HG03280 (cell line): ENCODE measurements around the gene ZBTB4.
"Not testable (repeated sequence)": the region's sequence is repeated elsewhere in the genome, so short reads cannot be mapped to it uniquely, and the experiment has no call there.

ENCODE experiments used
- ATAC-seq: cut with Tn5 transposase; IDR thresholded peaks from one replicate; pipeline ENCODE4 v1.9.1; 2021; ENCODE audit warnings: mild to moderate bottlenecking, moderate library complexity; ENCODE audit not compliant: unreplicated experiment

ZBTB4 gene

DNA sequence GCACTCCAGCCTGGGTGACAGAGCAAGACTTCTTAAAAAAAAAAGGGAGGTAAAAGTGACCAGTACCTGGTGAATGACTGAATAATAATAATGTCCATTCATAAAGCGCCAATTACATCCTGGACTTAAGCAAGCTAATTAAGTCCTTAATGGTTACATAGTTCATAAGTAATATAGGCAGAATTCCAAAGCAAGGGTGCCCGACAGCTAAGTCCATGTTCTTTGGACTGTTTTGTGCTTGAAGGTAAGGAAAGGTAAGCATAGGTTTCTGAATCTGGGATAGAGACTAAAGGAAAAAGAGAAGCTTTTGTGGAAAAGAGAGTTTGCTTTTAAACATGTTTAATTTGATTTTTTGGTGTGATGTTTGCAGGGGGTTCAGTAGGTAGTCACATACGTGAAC, 14.5 kb upstream of the ZBTB4 start:
- ATAC-seq = no peak

DNA sequence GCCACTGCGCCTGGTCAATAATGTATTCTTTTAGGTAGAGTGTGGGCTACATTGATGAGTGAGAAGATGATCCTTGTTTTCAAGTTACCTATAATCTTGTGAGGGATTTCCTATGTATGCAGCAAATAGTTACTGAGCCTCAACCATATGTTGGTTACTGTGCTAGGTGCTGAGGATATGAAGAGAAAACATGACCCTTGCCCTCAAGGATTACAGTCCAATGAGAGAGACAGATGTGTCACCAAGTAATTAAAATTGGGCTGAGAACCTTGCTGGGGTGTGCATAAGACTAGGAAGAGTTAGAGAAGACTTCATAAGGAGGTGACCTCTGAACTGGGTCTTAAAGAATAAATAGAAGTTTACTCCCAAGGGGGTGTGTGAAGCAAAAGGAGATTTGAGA, 12.2 kb upstream of the ZBTB4 start:
- ATAC-seq = no peak

DNA sequence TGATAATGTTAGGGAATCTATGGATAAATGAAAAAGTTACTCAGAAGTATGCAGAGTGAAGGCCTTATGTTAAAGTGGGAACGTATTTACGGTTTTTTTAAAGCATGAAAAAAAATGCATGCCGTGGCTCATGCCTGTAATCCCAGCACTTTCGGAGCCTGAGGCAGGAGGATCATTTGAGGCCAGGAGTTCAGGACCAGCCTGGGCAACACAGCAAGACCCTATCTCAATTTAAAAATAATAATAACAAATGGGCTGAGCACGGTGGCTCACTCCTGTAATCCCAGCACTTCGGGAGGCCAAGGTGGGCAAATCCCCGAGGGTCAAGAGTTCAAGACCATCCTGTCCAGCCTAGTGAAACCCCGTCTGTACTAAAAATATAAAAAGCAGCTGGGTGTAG, 10.7 kb upstream of the ZBTB4 start:
- ATAC-seq = no peak

DNA sequence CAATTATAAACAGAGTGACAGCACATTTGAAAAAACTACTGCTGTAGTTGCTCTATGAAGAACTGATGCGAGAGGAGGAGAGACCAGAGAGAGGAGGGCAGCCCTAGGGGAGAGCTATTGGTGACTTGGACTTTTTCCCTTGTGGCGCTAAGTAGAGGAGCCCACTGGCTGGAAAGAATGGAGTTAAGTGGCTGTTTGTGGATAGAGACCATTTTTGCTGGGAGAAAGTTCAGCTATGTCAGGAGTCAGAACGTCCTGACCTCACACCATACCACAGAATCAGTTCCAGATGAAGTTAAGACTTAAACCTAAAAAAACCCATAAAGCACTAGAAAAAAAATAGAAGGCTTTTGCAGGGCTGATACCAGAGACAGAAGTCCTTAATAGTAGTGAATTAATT, 6.8 kb upstream of the ZBTB4 start:
- ATAC-seq = no peak

DNA sequence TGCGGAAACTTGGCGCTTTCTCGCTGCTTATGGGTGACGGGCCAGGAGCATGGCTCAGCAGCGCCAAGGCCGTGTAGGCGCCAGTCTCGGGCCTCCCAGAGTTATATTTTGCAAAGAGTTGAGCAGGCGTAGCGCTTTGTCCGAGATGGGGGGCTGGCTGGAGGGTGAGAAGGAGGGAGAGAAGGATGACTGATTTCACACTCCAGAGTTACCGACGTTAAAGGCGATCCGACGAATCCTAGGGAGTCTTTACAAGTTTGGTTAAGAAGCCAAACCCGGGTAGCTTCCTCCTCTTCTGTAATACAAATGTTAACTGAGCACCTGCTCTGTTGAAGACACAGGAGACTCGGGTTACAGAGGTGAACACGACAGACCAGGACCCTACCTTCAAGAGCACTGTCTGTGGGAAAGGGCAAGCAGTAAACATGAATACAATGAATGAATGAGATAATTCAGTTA, 5.5 kb upstream of the ZBTB4 start:
- peak; percentile 2 for ATAC-seq

DNA sequence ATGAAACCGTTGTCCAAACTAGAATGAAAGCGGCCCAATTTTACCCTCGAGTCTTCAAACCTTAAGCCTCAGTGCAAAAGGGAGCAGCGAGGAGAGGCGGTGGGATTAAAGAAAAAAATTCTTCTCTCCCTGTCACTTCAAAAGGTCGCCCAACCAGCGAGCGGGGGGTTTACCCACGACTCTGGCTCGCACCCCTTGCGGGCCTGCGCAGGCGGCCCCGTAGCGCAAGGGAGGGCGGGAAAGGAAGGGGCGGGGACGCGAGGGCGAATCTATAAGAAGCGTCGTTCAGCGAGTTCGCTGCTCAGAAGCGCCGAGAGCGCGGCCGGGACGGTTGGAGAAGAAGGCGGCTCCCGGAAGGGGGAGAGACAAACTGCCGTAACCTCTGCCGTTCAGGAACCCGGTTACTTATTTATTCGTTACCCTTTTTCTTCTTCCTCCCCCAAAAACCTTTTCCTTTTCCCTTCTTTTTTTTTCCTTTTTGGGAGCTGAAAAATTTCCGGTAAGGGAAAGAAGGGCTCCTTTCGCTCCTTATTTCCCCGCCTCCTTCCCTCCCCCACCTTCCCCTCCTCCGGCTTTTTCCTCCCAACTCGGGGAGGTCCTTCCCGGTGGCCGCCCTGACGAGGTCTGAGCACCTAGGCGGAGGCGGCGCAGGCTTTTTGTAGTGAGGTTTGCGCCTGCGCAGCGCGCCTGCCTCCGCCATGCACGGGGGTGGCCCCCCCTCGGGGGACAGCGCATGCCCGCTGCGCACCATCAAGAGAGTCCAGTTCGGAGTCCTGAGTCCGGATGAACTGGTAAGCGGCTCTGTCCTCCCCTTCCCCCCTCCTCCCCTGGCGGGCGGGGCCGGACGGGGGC, 4.9 kb upstream of the ZBTB4 start, which contains the start of gene POLR2A:
TSS of gene POLR2A (plus strand) at position 300 of the 852 bp plus-strand sequence.
- peak; percentile 61 for ATAC-seq

DNA sequence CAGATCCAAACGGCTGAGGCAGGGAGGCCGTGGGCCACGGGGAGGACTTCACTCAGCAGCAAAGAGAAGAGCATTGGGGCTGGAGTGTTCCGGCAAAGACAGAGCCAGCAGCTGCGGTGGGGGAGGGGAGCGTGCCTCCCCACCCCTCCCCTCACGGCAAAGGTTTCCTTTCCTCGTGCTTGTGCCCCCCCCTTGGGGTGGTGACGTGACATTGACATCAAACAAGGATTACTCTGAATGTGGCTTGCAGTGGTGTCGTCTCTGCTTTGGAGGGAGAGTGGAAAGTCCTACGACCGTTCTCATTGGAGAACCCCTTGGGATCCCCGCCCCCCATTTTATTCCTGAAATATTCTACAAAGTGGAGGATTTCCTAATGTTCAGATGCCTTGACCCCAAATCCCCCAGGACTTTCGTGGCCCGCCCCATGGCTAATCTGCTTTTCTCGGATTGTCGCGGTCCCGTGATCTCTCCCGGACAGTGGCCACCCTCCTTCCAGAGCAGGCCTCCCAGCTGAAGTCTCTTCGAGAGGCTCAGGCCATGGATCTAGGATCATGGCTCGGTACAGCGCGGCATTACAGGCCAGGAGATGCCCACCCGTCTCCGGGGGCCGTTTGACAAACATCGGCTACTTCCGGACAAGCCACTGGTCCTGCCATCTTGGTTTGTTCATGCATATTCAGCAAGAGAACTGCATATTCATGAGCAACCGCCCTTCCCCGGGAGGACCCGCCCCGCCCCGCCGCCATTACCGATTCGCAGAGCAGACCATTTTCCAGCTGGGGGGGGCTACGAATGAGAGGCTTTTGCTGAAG, 4.0 kb upstream of the ZBTB4 start:
- ATAC-seq = peak; percentile 33

DNA sequence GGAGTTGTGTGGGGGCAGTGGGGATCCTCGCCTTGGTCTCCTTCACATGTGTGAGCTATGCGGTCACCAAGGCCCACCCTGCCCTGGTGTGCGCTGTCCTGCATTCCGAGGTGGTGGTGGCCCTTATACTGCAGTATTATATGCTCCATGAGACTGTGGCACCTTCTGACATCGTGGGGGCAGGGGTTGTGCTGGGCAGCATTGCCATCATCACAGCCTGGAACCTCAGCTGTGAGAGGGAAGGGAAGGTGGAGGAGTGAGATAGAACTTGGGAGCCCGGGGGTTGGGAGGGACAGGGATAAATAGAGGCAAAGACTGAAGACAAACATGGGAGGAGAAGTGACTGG, 3.3 kb upstream of the ZBTB4 start:
- not testable (repeated sequence) for ATAC-seq

DNA sequence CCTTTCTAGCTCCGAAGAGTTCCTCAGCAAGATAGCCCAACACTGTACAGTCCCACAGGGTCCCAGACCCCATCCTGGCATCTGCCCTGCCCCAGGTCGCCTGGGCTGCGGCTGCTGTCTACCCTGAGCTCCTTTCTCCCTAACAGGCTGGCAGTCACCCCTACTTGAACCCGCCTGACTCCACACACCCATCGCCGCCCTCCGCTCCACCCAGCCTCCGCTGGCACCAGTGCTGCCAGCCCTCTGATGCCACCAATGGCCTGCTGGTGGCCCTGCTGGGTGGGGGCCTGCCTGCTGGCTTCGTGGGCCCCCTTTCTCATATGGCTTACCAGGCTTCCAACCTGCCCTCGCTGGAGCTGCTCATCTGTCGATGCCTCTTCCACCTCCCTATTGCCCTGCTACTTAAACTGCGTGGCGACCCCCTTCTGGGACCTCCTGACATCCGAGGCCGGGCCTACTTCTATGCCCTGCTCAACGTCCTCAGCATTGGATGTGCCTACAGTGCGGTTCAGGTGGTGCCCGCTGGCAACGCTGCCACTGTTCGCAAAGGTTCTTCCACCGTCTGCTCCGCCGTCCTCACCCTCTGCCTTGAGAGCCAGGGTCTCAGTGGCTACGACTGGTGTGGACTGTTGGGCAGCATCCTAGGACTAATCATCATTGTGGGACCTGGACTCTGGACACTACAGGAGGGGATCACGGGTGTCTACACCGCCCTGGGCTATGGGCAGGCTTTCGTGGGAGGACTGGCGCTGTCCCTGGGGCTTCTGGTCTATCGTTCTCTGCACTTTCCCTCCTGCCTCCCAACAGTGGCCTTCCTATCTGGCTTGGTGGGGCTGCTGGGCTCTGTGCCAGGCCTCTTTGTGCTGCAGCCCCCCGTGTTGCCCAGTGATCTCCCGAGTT, 2.7 kb upstream of the ZBTB4 start:
- ATAC-seq = not testable (repeated sequence)

DNA sequence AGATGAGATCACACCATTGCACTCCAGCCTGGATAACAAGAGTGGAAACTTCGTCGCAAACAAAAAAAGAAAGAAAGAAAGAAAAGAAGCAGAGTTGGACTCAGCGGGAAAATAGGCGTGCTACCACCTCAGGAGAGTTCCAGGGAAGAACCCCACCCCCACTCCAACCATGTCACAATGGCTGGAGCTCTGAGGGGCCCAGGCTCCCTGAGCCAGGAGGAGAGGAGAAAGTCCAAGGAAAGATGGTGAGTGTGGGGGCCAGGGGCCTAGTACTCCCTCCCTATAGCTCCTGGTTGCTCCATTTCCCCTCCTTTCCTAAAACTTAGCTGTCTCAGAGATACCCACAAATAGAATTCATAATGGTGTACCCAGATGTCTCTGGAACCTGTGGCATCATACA, 1.8 kb upstream of the ZBTB4 start, which contains the start of gene SLC35G6:
TSS of gene SLC35G6 (plus strand) at position 172 of the 400 bp plus-strand sequence. CDS start at position 243, 71 bp downstream.
- ATAC-seq = not testable (repeated sequence)

DNA sequence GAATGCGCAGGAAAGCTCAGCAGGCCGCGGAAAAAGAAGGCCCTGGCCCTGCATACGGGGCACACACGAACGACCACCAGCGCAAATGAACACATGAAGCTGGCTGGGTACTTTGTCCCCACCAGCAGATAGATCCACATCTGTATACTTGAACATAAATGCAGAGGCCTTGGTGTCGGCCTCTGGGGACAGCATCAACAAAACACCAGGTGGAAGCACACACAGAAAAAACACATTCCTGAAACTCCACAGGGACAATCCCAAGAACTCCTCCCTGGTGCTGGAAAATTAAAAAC, 606 bp upstream of the ZBTB4 start:
- ATAC-seq = no peak

DNA sequence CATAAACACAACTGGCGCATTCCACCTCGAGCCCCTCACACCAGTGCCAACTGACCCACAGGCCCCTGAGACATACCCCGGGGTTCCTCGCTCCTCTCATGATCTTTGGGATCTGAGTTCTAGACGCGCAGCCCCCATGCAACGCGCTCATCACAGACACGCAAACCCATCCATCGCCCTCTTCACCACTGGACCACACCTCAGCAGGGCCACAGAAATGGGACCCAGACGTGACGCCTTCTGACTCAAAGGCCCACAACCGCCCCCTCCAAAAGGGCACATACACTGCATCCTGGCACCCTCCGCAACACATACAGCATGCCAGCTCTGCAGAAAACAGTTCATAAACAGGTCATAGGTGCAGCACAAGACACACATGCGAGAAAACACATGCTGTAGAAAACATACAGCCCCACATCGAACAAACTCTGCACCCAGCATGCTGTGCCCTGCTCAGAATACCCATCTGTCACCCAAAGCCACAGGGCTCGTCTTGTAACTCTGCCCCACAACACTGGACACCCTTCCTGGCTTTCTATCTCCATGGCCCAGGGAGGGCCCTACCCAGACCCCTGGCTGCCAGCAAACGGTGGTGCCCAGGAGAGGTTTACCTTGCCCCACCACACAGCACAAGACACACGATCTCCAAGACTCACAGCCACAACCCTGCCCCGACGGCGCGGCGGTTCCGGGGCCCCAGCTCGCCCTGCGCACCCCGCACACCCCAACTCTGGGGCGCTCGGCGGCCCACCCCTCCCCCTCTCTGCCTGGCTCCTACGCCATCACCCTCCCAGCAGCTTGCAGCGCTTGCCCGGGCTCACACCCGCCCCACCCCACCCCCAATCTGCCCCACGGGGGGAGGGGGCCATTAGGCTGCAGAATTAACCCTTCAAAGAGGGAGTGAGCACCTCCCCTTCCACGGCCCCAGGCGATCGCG, 887 bp downstream of the ZBTB4 start:
- ATAC-seq = no peak

DNA sequence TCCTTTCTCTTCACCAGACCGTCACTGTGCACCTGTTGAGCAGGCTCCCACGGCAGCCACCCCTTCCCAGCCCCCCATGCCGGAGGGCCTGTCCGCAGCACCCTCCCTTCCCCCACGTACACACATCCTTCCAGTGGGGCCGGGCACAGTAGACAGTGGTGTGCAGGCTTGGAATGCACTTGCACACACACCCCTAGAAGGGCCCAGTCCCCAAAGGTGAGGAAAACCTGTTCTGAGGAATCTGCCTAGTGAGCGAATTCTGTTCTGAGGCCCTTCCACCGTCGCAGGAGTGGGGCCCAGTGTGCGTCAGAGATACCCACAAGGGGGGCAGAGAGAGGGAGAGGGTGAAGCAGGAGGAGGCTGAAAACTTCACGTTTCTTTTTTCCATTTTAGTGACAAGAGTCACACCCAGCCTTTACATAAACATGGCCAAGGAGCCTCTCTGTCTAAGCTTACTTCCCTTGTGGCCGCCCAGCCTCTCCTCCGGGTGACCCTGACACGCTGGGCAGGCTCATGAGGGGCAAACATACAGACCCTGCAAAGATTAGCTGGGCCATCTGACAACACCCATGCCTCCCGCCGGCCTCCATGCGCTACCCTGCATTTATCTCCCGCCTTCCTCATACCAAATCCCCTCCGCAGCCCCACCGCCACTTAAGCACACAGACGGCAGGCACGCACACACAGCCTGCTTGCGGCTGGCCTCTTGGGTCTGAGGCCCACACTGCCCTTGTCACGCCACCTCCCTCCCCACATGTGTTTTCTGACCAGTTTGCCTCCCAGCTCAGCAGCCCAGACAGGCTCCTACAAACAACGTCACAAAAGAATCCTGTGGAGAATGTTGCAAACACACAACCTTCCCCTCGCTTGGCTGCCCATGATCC, 1.8 kb downstream of the ZBTB4 start:
- ATAC-seq = no peak

DNA sequence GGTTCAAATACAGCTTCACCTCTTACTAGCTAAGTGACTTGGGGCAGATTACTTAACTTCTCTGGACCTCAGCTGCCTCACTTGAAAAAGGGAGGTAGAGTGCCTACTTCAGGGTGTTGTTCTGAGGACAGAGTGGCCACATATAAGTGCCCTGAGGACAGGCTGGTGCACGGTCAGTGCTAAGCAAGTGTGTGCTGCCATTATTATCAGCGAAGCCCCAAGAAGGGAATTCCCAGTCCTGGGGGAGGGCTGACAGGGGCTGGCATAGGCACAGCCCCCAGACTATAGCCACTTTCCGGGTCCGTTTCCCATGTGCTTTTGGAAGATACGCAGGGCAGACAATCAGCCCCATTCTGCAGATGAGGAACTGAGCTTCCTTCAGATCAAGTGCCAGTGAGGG, 2.5 kb downstream of the ZBTB4 start:
- no peak for ATAC-seq

DNA sequence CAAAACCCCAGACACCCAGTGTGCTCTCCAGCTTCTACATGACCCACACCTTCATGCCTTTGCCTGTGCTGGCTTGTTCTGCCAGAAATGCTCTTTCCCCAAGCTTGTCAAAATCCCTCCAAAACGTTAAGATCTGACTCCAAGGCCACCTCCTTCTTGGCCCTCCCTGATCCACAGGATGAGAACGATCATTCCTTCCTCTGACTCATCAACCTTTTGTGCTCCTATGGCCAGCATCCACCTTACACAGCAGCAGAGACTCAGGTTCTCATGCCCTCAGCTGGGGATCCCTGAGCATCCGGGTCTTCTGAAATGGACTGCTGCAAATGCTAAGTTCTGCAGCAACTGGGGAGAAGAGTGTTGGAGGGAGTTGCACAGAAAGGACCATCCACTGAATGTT, 2.9 kb downstream of the ZBTB4 start:
- ATAC-seq = no peak

DNA sequence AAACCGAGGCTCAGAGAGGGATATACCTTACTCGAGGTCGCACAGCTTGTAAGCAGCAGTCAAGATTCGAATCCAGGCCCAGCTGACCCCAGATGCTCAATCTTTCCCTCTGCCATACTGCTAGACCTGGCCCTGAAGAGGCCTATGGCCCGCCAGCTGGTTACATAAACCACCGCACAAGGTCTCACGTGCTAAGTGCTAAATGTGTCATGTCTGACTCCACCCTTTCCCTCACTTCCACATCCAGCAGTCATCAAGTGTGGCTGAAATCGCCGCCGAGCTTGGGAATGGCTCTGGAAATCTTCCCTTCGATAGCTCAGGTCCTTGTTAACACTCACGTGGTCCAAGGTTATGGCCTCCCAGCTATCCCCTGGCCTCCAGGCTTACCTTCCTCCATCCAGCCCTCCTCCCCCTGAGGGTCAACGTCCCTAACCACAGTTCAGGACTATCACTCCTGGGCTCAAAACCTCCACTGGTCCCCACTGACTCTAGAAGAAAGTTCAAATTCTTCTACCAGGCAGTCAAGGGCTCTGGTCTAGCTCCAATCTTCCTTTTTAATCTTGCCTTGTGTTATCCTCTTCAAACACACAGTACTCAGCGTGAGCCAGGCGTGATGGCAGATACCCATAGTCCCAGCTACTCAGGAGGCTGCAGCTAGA, 3.5 kb downstream of the ZBTB4 start:
- no peak for ATAC-seq

DNA sequence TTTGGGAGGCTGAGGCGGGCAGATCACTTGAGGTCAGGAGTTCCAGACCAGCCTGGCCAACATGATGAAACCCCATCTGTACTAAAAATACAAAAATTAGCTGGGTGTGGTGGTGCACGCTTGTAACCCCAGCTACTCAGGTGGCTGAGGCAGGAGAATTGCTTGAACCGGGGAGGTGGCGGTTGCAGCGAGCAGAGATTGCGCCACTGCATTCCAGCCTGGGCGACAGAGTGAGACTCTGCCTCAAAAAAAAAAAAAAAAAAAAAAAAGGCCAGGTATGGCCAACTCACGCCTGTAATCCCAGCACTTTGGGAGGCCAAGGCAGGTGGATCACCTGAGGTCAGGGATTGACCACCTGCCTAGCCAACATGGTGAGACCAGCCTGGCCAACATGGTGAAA, 4.7 kb downstream of the ZBTB4 start:
- ATAC-seq = not testable (repeated sequence)

DNA sequence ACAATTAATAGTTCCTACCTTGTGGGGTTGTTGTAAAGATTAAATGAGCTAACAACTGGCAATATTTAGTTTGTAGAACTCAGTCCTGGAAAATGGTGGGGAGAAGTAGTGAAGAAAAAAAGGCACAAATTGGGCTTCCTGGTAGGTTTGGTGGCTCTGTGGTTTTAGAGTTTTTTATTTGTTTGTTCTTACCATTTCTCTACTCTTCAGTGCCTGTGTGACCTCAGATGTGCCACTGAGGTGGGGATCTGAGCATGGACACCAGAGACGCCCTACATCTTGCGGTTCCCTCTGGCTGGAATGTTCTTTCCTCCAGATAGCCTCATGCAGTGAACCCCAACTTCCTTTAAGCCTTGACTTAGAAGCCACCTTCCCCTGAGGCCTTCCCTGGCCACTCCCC, 7.7 kb downstream of the ZBTB4 start:
- ATAC-seq = no peak
